PC-3 (cell line): ENCODE measurements around the gene C2CD3. TPM values are rescaled to one million over a fixed set of nuclear protein-coding genes. Genes with fewer than 3 reads are reported as not detected.

ENCODE experiments used
- ATAC-seq: fragments of 200-7000 bp; cut with Tn5 transposase; 2 replicates; pipeline ENCODE4 v1.9.1; 2020; ENCODE audit warnings: mild to moderate bottlenecking, moderate library complexity
- BruUV-seq: library from RNA; stranded (reverse); fragments of 400-500 nt; replicated peaks from 2 replicates; lab custom pipeline; 2021; lab: Mats Ljungman, UMichigan
- CTCF ChIA-PET: fragments of 300-600 bp; sonication (Branson Sonifier 250); formaldehyde crosslinking; loops from one replicate; lab custom pipeline; 2022; ENCODE audit warnings: antibody characterized with exemption; lab: Charles Lee
- POLR2A ChIA-PET: fragments of 300-600 bp; sonication (Branson Sonifier 250); formaldehyde crosslinking; loops from one replicate; lab custom pipeline; 2022; ENCODE audit warnings: antibody characterized with exemption; ENCODE audit not compliant: unreplicated experiment; lab: Charles Lee
- DNase-seq: peaks from one replicate; pipeline ENCODE4 v3.0.0-alpha.2; 2015
- H2AFZ ChIP-seq: fragments of 300-600 bp; sonication (generic); 2 replicates; pipeline ENCODE4 v1.6.0; 2016; ENCODE audit warnings: antibody characterized with exemption, low read length
- H3F3A ChIP-seq: fragments of 300-600 bp; sonication (generic); one replicate; pipeline ENCODE4 v1.6.0; 2017; ENCODE audit warnings: antibody characterized with exemption, low read length, control low read depth, mild to moderate bottlenecking; ENCODE audit not compliant: unreplicated experiment
- H3K27ac ChIP-seq: fragments of 300-600 bp; sonication (generic); 2 replicates; pipeline ENCODE4 v1.5.1; 2016; ENCODE audit warnings: mild to moderate bottlenecking, low read length
- H3K27me3 ChIP-seq: fragments of 300-600 bp; sonication (generic); 2 replicates; pipeline ENCODE4 v1.6.1; 2016; ENCODE audit warnings: low read length, mixed read lengths
- H3K36me3 ChIP-seq: fragments of 300-600 bp; sonication (generic); 2 replicates; pipeline ENCODE4 v1.6.1; 2016; ENCODE audit warnings: low read depth, mixed run types, low read length, mixed read lengths
- H3K4me1 ChIP-seq: fragments of 300-600 bp; sonication (generic); 2 replicates; pipeline ENCODE4 v1.5.1; 2016; ENCODE audit warnings: low read length; ENCODE audit not compliant: insufficient read depth
- H3K4me2 ChIP-seq: fragments of 300-600 bp; sonication (generic); 2 replicates; pipeline ENCODE4 v1.6.0; 2016; ENCODE audit warnings: low read length
- H3K4me3 ChIP-seq: fragments of 300-600 bp; sonication (generic); 2 replicates; pipeline ENCODE4 v1.5.1; 2016; ENCODE audit warnings: mild to moderate bottlenecking, low read length, mixed read lengths
- H3K79me2 ChIP-seq: fragments of 300-600 bp; sonication (generic); 2 replicates; pipeline ENCODE4 v1.6.1; 2017; ENCODE audit warnings: low read length, mixed read lengths
- H3K9ac ChIP-seq: fragments of 300-600 bp; sonication (generic); 2 replicates; pipeline ENCODE4 v1.6.0; 2016; ENCODE audit warnings: mild to moderate bottlenecking, low read length
- H3K9me2 ChIP-seq: fragments of 300-600 bp; sonication (generic); replicated peaks from 2 replicates; pipeline ENCODE4 v1.6.1; 2016; ENCODE audit warnings: mixed run types, low read length, mixed read lengths
- H3K9me3 ChIP-seq: fragments of 300-600 bp; sonication (generic); 2 replicates; pipeline ENCODE4 v1.6.1; 2016; ENCODE audit warnings: low read length, mixed read lengths
- H4K20me1 ChIP-seq: fragments of 300-600 bp; sonication (generic); 2 replicates; pipeline ENCODE4 v1.6.1; 2016; ENCODE audit warnings: low read length, mixed read lengths
- EZH2 ChIP-seq: fragments of 300-600 bp; sonication (generic); IDR thresholded peaks from one replicate; pipeline ENCODE4 v1.6.1; 2017; ENCODE audit warnings: antibody characterized with exemption, mild to moderate bottlenecking, low read length; ENCODE audit not compliant: unreplicated experiment
- EZH2phosphoT487 ChIP-seq: fragments of 300-600 bp; sonication (generic); IDR thresholded peaks from 2 replicates; pipeline ENCODE4 v1.6.1; 2018; ENCODE audit warnings: mild to moderate bottlenecking, antibody characterized with exemption, low read length, borderline replicate concordance
- intact Hi-C: fragments of 100-400 bp; cut with micrococcal nuclease; formaldehyde crosslinking; loops from 2 replicates; pipeline ENCODE4 v1.9.0; 2023
- total RNA-seq: library from RNA; depleted of rRNA; stranded (reverse); fragments of >200 nt; gene quantifications from 2 replicates; pipeline ENCODE4 v1.2.3, GENCODE V29; 2014
- TF ChIP-seq, protein P1 (sequence below): fragments of 300-600 bp; sonication (generic); conservative IDR thresholded peaks from 2 replicates; pipeline ENCODE4 v1.5.1; 2017; ENCODE audit warnings: antibody characterized with exemption, low read depth, mild to moderate bottlenecking, low read length

Gene C2CD3
- total RNA-seq, 1 experiment from 2014 or later, result 27.3 TPM

DNA sequence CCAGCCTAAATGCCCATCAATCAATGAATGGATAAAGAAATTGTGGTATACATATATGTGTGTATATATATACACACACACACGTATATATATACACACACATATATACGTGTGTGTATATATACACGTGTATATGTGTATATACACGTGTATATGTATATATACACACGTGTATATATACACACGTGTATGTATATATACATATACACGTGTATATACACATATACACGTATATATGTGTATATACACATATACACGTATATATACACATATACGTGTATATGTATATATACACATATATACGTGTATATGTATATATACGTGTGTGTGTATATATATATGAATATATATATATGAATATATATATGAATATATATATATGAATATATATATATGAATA, 54.1 kb downstream of the C2CD3 start:
- H3K27ac ChIP-seq, result no peak overlapping the region
- no peaks in the 10 kb centered on the region for H3K79me2 ChIP-seq
- H2AFZ ChIP-seq, result no peak overlapping the region
- H3K4me1 ChIP-seq, result no peaks in the 10 kb centered on the region
- ATAC-seq (no peak), DNase-seq (no peak)
- H3K9ac ChIP-seq, result no peak overlapping the region
- H4K20me1 ChIP-seq, result no peaks in the 10 kb centered on the region
- H3K9me2 ChIP-seq, result no peaks in the 10 kb centered on the region
- TF ChIP-seq, protein P1, sequence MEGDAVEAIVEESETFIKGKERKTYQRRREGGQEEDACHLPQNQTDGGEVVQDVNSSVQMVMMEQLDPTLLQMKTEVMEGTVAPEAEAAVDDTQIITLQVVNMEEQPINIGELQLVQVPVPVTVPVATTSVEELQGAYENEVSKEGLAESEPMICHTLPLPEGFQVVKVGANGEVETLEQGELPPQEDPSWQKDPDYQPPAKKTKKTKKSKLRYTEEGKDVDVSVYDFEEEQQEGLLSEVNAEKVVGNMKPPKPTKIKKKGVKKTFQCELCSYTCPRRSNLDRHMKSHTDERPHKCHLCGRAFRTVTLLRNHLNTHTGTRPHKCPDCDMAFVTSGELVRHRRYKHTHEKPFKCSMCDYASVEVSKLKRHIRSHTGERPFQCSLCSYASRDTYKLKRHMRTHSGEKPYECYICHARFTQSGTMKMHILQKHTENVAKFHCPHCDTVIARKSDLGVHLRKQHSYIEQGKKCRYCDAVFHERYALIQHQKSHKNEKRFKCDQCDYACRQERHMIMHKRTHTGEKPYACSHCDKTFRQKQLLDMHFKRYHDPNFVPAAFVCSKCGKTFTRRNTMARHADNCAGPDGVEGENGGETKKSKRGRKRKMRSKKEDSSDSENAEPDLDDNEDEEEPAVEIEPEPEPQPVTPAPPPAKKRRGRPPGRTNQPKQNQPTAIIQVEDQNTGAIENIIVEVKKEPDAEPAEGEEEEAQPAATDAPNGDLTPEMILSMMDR, result no peak
- no peak overlapping the region for H3K4me2 ChIP-seq
- BruUV-seq, result no TSS peak
- H3K27me3 ChIP-seq, result no peaks in the 10 kb centered on the region
- H3F3A ChIP-seq, result no peaks in the 10 kb centered on the region
- intact Hi-C loops, result no loop called here
- H3K36me3 ChIP-seq, result peaks cover 11% of the 10 kb centered on the region; the same call in 1 of the 2 replicates
- no peaks in the 10 kb centered on the region for H3K9me3 ChIP-seq
- ChIA-PET CTCF (no interaction called here), POLR2A (no interaction called here)
- no peak overlapping the region for H3K4me3 ChIP-seq

DNA sequence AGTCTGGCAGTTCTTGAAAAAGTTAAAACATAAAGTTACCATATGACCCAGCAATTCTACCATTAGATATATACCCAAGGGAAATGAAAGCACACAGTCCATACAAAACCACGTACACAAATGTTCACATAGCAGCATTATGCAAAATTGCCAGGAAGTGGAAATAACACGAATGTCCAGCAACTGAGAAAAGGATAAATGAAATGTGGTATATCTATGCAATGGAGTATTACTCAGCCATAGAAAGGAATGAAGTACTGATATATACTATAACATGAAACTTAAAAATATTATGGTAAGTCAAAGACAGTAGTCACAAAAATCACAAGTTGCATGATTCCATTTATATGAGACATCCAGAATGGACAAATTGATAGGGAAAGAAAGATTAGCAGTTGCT, 57.9 kb downstream of the C2CD3 start:
- no peak for ATAC-seq
- no peaks in the 10 kb centered on the region for H4K20me1 ChIP-seq
- no peaks in the 10 kb centered on the region for H3F3A ChIP-seq
- no peak overlapping the region for H3K4me2 ChIP-seq
- no peak for DNase-seq
- H3K27me3 ChIP-seq, result no peaks in the 10 kb centered on the region
- no peak overlapping the region for H3K27ac ChIP-seq
- intact Hi-C loops, result no loop called here
- ChIA-PET POLR2A (no interaction called here), CTCF (no interaction called here)
- no TSS peak for BruUV-seq
- no peak overlapping the region for H3K4me3 ChIP-seq
- H3K4me1 ChIP-seq, result no peaks in the 10 kb centered on the region
- no peaks in the 10 kb centered on the region for H3K9me3 ChIP-seq
- no peaks in the 10 kb centered on the region for H3K9me2 ChIP-seq
- no peak overlapping the region for H2AFZ ChIP-seq
- no peaks in the 10 kb centered on the region for H3K79me2 ChIP-seq
- TF ChIP-seq EZH2phosphoT487 (no peak), EZH2 (no peak)
- TF ChIP-seq, protein P1, result no peak
- H3K9ac ChIP-seq, result no peak overlapping the region
- H3K36me3 ChIP-seq, result peaks cover 10% of the 10 kb centered on the region; the same call in 1 of the 2 replicates

DNA sequence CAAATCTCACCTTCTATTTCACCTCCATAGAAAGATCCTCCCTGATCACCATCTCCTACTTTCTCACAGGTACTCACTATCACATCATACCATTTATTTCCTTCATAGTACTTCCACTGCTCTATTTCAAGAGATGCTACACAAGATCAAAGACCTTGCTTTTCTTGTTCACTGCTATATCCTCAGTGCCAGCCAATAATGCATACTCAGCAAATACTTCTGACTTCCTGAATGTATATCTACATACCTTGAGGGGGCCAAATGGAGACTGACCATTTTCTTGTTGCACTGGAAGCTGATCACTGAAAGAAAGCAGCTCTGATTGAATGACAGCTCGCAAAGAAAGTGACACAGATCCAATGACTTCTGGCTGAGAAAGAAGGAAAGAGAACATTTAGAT, 64.7 kb downstream of the C2CD3 start:
- H3K4me2 ChIP-seq, result no peak overlapping the region
- H3K27ac ChIP-seq, result no peak overlapping the region
- H3K9me2 ChIP-seq, result no peaks in the 10 kb centered on the region
- H3K36me3 ChIP-seq, result peaks cover 21% of the 10 kb centered on the region
- ChIA-PET CTCF (no interaction called here), POLR2A (no interaction called here)
- no peak overlapping the region for H3K9ac ChIP-seq
- TF ChIP-seq EZH2phosphoT487 (no peak), EZH2 (no peak)
- TF ChIP-seq, protein P1, result no peak
- intact Hi-C loops, result no loop called here
- no peaks in the 10 kb centered on the region for H3K27me3 ChIP-seq
- H2AFZ ChIP-seq, result no peak overlapping the region
- no peaks in the 10 kb centered on the region for H4K20me1 ChIP-seq
- ATAC-seq (no peak), DNase-seq (no peak)
- H3F3A ChIP-seq, result no peaks in the 10 kb centered on the region
- no peaks in the 10 kb centered on the region for H3K79me2 ChIP-seq
- BruUV-seq, result no TSS peak
- H3K4me3 ChIP-seq, result no peak overlapping the region
- no peaks in the 10 kb centered on the region for H3K9me3 ChIP-seq
- H3K4me1 ChIP-seq, result no peaks in the 10 kb centered on the region
